ENCODE measurements around the gene TYMP. TPM values are rescaled to one million over a fixed set of nuclear protein-coding genes. Genes with fewer than 3 reads are reported as not detected.

The TYMP gene
- total RNA-seq, 1 experiment from 2014 or later = 12.3 TPM

GRCh38 chr22:50569041-50569459 is 39.2 kb upstream of the TYMP start:
- Histone ChIP-seq H3K4me3 (ENCODE audit: low read length) (no peak overlapping the region), H3K36me3 (ENCODE audit: low read depth, low read length) (no peaks in the 10 kb centered on the region), H3F3A (ENCODE audit: low read length, unreplicated experiment) (no peaks in the 10 kb centered on the region), H3K9ac (ENCODE audit: low read length) (no peak overlapping the region), H3K79me2 (ENCODE audit: low read length) (no peaks in the 10 kb centered on the region), H3K27ac (ENCODE audit: low read length) (no peak overlapping the region), H3K27me3 (ENCODE audit: low read length) (no peaks in the 10 kb centered on the region), H3K4me1 (ENCODE audit: insufficient read depth, low read length) (peaks cover 7% of the 10 kb centered on the region), H3K9me2 (replicated peaks; ENCODE audit: low read length) (no peaks in the 10 kb centered on the region), H2AFZ (ENCODE audit: low read length) (no peak overlapping the region), H3K9me3 (ENCODE audit: low read length) (no peaks in the 10 kb centered on the region), H4K20me1 (ENCODE audit: low read length) (no peaks in the 10 kb centered on the region), H3K4me2 (ENCODE audit: low read length) (no peak overlapping the region)
- DNase-seq (no peak), ATAC-seq (no peak)
- intact Hi-C loops (cut with micrococcal nuclease) = no loop called here
- ChIA-PET POLR2A (ENCODE audit: unreplicated experiment) (no interaction called here), CTCF (no interaction called here)
- no peak for TF ChIP-seq EZH2phosphoT487 (IDR thresholded peaks at IDR 0.05; ENCODE audit: borderline replicate concordance, low read length)
- TF ChIP-seq CTCF (conservative IDR thresholded peaks at IDR 0.05; ENCODE audit: low read depth, low read length) = no peak
- no peak for TF ChIP-seq EZH2 (IDR thresholded peaks at IDR 0.05; ENCODE audit: low read length, unreplicated experiment)
- no TSS peak for BruUV-seq (replicated peaks)

- no peaks in the 10 kb centered on the region for H3K9me3 ChIP-seq (ENCODE audit: low read length)
- intact Hi-C loops (cut with micrococcal nuclease) = no loop called here
- ATAC-seq = no peak
- no peaks in the 10 kb centered on the region for H3K36me3 ChIP-seq (ENCODE audit: low read depth, low read length)
- H3K79me2 ChIP-seq (ENCODE audit: low read length) = no peaks in the 10 kb centered on the region
- no peak overlapping the region for H3K9ac ChIP-seq (ENCODE audit: low read length)
- H3K4me3 ChIP-seq (ENCODE audit: low read length) = no peak overlapping the region
- no peak overlapping the region for H2AFZ ChIP-seq (ENCODE audit: low read length)
- peaks cover 7% of the 10 kb centered on the region for H3K4me1 ChIP-seq (ENCODE audit: insufficient read depth, low read length)
- no peaks in the 10 kb centered on the region for H3K9me2 ChIP-seq (replicated peaks; ENCODE audit: low read length)
- no TSS peak for BruUV-seq (replicated peaks)
- H3K27me3 ChIP-seq (ENCODE audit: low read length) = no peaks in the 10 kb centered on the region
- CTCF ChIA-PET = no interaction called here
- POLR2A ChIA-PET (ENCODE audit: unreplicated experiment) = no interaction called here
- TF ChIP-seq EZH2 (IDR thresholded peaks at IDR 0.05; ENCODE audit: low read length, unreplicated experiment) = no peak
- TF ChIP-seq EZH2phosphoT487 (IDR thresholded peaks at IDR 0.05; ENCODE audit: borderline replicate concordance, low read length) = no peak
- TF ChIP-seq CTCF (conservative IDR thresholded peaks at IDR 0.05; ENCODE audit: low read depth, low read length) = no peak
- no peak for DNase-seq
- no peak overlapping the region for H3K27ac ChIP-seq (ENCODE audit: low read length)
- no peaks in the 10 kb centered on the region for H4K20me1 ChIP-seq (ENCODE audit: low read length)
- no peaks in the 10 kb centered on the region for H3F3A ChIP-seq (ENCODE audit: low read length, unreplicated experiment)
- H3K4me2 ChIP-seq (ENCODE audit: low read length) = no peak overlapping the region
These were observed 38.8 kb upstream of the TYMP start for GRCh38 chr22:50568626-50569025.

GRCh38 chr22:50567721-50568252 is 38.0 kb upstream of the TYMP start:
- no peak overlapping the region for H2AFZ ChIP-seq (ENCODE audit: low read length)
- H3K9me3 ChIP-seq (ENCODE audit: low read length) = no peaks in the 10 kb centered on the region
- no peak overlapping the region for H3K4me3 ChIP-seq (ENCODE audit: low read length)
- no peak overlapping the region for H3K27ac ChIP-seq (ENCODE audit: low read length)
- no peaks in the 10 kb centered on the region for H3F3A ChIP-seq (ENCODE audit: low read length, unreplicated experiment)
- ChIA-PET CTCF (no interaction called here), POLR2A (ENCODE audit: unreplicated experiment) (no interaction called here)
- no peak for DNase-seq
- H3K4me2 ChIP-seq (ENCODE audit: low read length) = no peak overlapping the region
- no peaks in the 10 kb centered on the region for H3K36me3 ChIP-seq (ENCODE audit: low read depth, low read length)
- no peaks in the 10 kb centered on the region for H3K9me2 ChIP-seq (replicated peaks; ENCODE audit: low read length)
- intact Hi-C loops (cut with micrococcal nuclease) = no loop called here
- TF ChIP-seq CTCF (conservative IDR thresholded peaks at IDR 0.05; ENCODE audit: low read depth, low read length) (no peak), EZH2 (IDR thresholded peaks at IDR 0.05; ENCODE audit: low read length, unreplicated experiment) (no peak), EZH2phosphoT487 (IDR thresholded peaks at IDR 0.05; ENCODE audit: borderline replicate concordance, low read length) (no peak)
- peaks cover 7% of the 10 kb centered on the region for H3K4me1 ChIP-seq (ENCODE audit: insufficient read depth, low read length)
- no peak overlapping the region for H3K9ac ChIP-seq (ENCODE audit: low read length)
- no peaks in the 10 kb centered on the region for H3K79me2 ChIP-seq (ENCODE audit: low read length)
- H3K27me3 ChIP-seq (ENCODE audit: low read length) = no peaks in the 10 kb centered on the region
- BruUV-seq (replicated peaks) = no TSS peak
- no peak for ATAC-seq
- H4K20me1 ChIP-seq (ENCODE audit: low read length) = no peaks in the 10 kb centered on the region
